ENCODE data around the gene PTS. TPM values are rescaled to one million over a fixed set of nuclear protein-coding genes. Genes with fewer than 3 reads are reported as not detected.
"Not testable (repeated sequence)": the region's sequence is repeated elsewhere in the genome, so short reads cannot be mapped to it uniquely, and the experiment has no call there.

PTS gene
- 78.1 and 80.6 TPM in 2 replicates for total RNA-seq (2014; rRNA removed; shearing (Covaris generic))

GRCh38 chr11:112226062-112226830 is at the start of gene PTS:
Gene PTS, plus strand, starts transcription at chr11:112226428. Its CDS starts 16 bp downstream, at chr11:112226444.
- DNase-seq (ENCODE audit: low read depth): peak; percentile 89

- DNase-seq (ENCODE audit: low read depth): no peak
These were observed 48.6 kb upstream of the PTS start for GRCh38 chr11:112177589-112177988.

- DNase-seq (ENCODE audit: low read depth): no peak
These were observed 47.8 kb upstream of the PTS start for GRCh38 chr11:112178428-112178827.

GRCh38 chr11:112178936-112179335 is 47.3 kb upstream of the PTS start:
- no peak for DNase-seq (ENCODE audit: low read depth)

GRCh38 chr11:112179601-112180000 is 46.6 kb upstream of the PTS start:
- DNase-seq (ENCODE audit: low read depth): no peak

GRCh38 chr11:112182867-112183266 is 43.4 kb upstream of the PTS start:
- no peak for DNase-seq (ENCODE audit: low read depth)

- no peak for DNase-seq (ENCODE audit: low read depth)
These were observed 40.3 kb upstream of the PTS start for GRCh38 chr11:112185883-112186282.

- no peak for DNase-seq (ENCODE audit: low read depth)
These were observed 39.9 kb upstream of the PTS start for GRCh38 chr11:112186304-112186703.

GRCh38 chr11:112195113-112195512 is 31.1 kb upstream of the PTS start:
- DNase-seq (ENCODE audit: low read depth): peak; percentile 11

GRCh38 chr11:112195951-112196351 is 30.3 kb upstream of the PTS start:
- DNase-seq (ENCODE audit: low read depth): no peak

- no peak for DNase-seq (ENCODE audit: low read depth)
These were observed 29.6 kb upstream of the PTS start for GRCh38 chr11:112196519-112197087.

- DNase-seq (ENCODE audit: low read depth): not testable (repeated sequence)
These were observed 27.1 kb upstream of the PTS start for GRCh38 chr11:112199101-112199500.

- DNase-seq (ENCODE audit: low read depth): no peak
These were observed 26.0 kb upstream of the PTS start for GRCh38 chr11:112200252-112200651.

GRCh38 chr11:112206071-112206470 is 20.2 kb upstream of the PTS start:
- DNase-seq (ENCODE audit: low read depth): no peak

- no peak for DNase-seq (ENCODE audit: low read depth)
These were observed 15.3 kb upstream of the PTS start for GRCh38 chr11:112210890-112211289.

- DNase-seq (ENCODE audit: low read depth): no peak
These were observed 14.7 kb upstream of the PTS start for GRCh38 chr11:112211536-112211935.

- DNase-seq (ENCODE audit: low read depth): no peak
These were observed 13.9 kb upstream of the PTS start for GRCh38 chr11:112212290-112212689.

GRCh38 chr11:112212710-112213109 is 13.5 kb upstream of the PTS start:
- no peak for DNase-seq (ENCODE audit: low read depth)

- no peak for DNase-seq (ENCODE audit: low read depth)
These were observed 12.5 kb upstream of the PTS start for GRCh38 chr11:112213753-112214152.

GRCh38 chr11:112215621-112216020 is 10.6 kb upstream of the PTS start:
- no peak for DNase-seq (ENCODE audit: low read depth)

GRCh38 chr11:112216561-112217105 is 9.6 kb upstream of the PTS start:
- DNase-seq (ENCODE audit: low read depth): no peak

GRCh38 chr11:112219476-112220232 is 6.6 kb upstream of the PTS start:
- DNase-seq (ENCODE audit: low read depth): peak; percentile 71

Measured in RPMI7951 (cell line).